Right lobe of liver (tissue), 6 donors: Measurements from ENCODE around the gene CUL3. TPM values are rescaled to one million over a fixed set of nuclear protein-coding genes. Genes with fewer than 3 reads are reported as not detected.

Experiments used
- ATAC-seq, 4 donors: fragments of 200-7000 bp; cut with Tn5 transposase; one replicate each; pipeline ENCODE4 v1.9.1; 2020; ENCODE audit warnings: mild to moderate bottlenecking in 4 of 4, moderate library complexity in 4 of 4
- DNase-seq, 3 donors: peaks; one replicate each; pipeline ENCODE4 v3.0.0-alpha.2; 2020
- H3K27ac ChIP-seq, 3 donors: fragments of 200-600 bp; one replicate each; pipeline ENCODE4 v1.8.0; 2022
- H3K27me3 ChIP-seq, 2 donors: fragments of 200-600 bp; one replicate each; pipeline ENCODE4 v1.8.0; 2022
- H3K36me3 ChIP-seq, 4 donors: fragments of 200-600 bp; sonication (generic) in 1 of 4; one replicate each; pipeline versions ENCODE4 v1.5.1 to v1.8.0; 2017 to 2022; ENCODE audit warnings: control low read depth in 1 of 4
- H3K4me1 ChIP-seq, 4 donors: fragments of 200-600 bp; sonication (generic) in 1 of 4; one replicate each; pipeline versions ENCODE4 v1.5.1 to v1.8.0; 2017 to 2022; ENCODE audit warnings: control low read depth in 1 of 4
- H3K4me3 ChIP-seq, 3 donors: fragments of 200-600 bp; one replicate each; pipeline ENCODE4 v1.8.0; 2022
- H3K9me3 ChIP-seq, 4 donors: fragments of 200-600 bp; sonication (generic) in 1 of 4; one replicate each; pipeline versions ENCODE4 v1.5.1 to v1.8.0; 2017 to 2022; ENCODE audit warnings: control low read depth in 1 of 4
- CTCF ChIP-seq, 4 donors: fragments of 200-600 bp in 3 of 4; fragments of 450-650 bp in 1 of 4; IDR thresholded peaks; one replicate each; pipeline versions ENCODE4 v1.5.1 to v1.8.0; 2016 to 2022; ENCODE audit warnings: antibody characterized with exemption in 4 of 4, mild to moderate bottlenecking in 2 of 4
- POLR2A ChIP-seq: fragments of 450-650 bp; IDR thresholded peaks from one replicate; pipeline ENCODE4 v1.6.1; 2017; ENCODE audit warnings: antibody characterized with exemption, mild to moderate bottlenecking
- WGBS: methylation state at CpG from one replicate; pipeline ENCODE4 v1.1.6; 2018; ENCODE audit warnings: low coverage, low lambda C conversion rate; ENCODE audit not compliant: insufficient coverage; ENCODE audit errors: missing lambda C conversion rate; 5-methylcytosine and 5-hydroxymethylcytosine counted together
- intact Hi-C, 2 donors: fragments of 100-400 bp; cut with DNase I; formaldehyde crosslinking; loops; one replicate each; pipeline versions ENCODE4 v1.11.2 to v1.14.1; 2022
- total RNA-seq, 6 experiments: library from RNA; depleted of rRNA in 2 of 6; stranded (reverse); fragments of >200 nt in 2 of 6; fragmentation: NEBNext Ultra II Directional in 3 of 6; extraction: Animal tissue kit (Norgen Biotek cat#: 25700) in 3 of 6; gene quantifications; one replicate each; pipeline versions ENCODE4 v1.1.0 to v1.2.4, GENCODE V29; 2016 to 2023
- donor health status: DM: no; HTN: yes; CAD: no.
- donor health status: DM: no; HTN: no; CAD: no.
- donor health status: DM: no; HTN: no; CAD: no.
- donor health status: DM: no; HTN: yes; CAD: no.
- donor health status: DM: no; HTN: yes; CAD: no.

Gene CUL3
- total RNA-seq, 6 experiments from 2014 or later = 30.3 to 46.2 (median 40.3) TPM

DNA sequence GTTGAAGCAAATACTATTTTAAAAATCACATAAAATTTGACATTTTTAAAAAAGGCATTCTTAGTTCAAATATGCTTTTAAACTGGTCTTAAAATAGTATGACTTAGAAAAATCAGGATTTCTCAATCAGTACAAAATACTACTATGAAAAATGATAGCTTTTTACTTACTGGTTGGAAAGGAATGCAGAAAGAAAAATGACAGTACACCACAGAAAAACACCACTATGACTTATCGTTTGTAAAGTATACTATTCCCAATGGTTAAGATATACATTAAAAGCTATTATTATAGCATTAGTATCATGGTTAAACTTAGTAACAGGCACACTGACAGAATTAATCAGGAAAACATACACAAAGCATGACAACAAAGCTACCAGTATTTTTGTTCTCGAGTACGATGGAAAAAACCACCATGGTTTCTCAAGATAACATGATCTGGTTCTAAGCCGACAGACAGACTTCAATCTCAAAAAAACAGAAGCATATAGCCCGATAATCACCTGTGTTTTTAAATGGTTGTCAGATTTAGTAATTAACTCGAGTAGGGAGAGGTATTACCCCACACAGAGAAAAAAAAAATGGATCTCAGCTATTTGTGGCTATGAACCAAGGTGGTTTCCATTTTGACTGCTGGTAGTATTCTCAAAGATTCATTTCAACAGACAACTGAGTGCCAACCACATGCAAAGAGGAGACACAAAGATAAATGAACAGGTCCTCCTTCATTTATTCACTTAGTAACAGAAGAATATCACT, 39.1 kb downstream of the CUL3 start:
- Histone ChIP-seq H3K27me3 (no peaks in the 10 kb centered on the region), H3K4me3 (no peak overlapping the region), H3K36me3 (no peaks in the 10 kb centered on the region), H3K9me3 (peaks cover 0 to 2% (median 0%) of the 10 kb centered on the region in 4 donors), H3K4me1 (peaks cover 0 to 11% (median 0%) of the 10 kb centered on the region in 4 donors), H3K27ac (no peak overlapping the region)
- WGBS = 81% methylated on average over 6 of the region's 6 CpGs
- intact Hi-C loops = no loop called here
- DNase-seq (no peak), ATAC-seq (no peak)
- TF ChIP-seq POLR2A = no peak
- TF ChIP-seq CTCF (IDR thresholded peaks at IDR 0.05) = no peak

- DNase-seq (no peak), ATAC-seq (no peak)
- Histone ChIP-seq H3K4me3 (no peak overlapping the region), H3K27ac (no peak overlapping the region), H3K27me3 (no peaks in the 10 kb centered on the region), H3K9me3 (peaks cover 0 to 2% (median 0%) of the 10 kb centered on the region in 4 donors), H3K4me1 (peaks cover 0 to 11% (median 0%) of the 10 kb centered on the region in 4 donors), H3K36me3 (no peaks in the 10 kb centered on the region)
- intact Hi-C loops = no loop called here
- no peak for TF ChIP-seq POLR2A
- TF ChIP-seq CTCF (IDR thresholded peaks at IDR 0.05) = no peak
Measured at GRCh38 chr2:224543939-224544338, 41.2 kb downstream of the CUL3 start.

DNA sequence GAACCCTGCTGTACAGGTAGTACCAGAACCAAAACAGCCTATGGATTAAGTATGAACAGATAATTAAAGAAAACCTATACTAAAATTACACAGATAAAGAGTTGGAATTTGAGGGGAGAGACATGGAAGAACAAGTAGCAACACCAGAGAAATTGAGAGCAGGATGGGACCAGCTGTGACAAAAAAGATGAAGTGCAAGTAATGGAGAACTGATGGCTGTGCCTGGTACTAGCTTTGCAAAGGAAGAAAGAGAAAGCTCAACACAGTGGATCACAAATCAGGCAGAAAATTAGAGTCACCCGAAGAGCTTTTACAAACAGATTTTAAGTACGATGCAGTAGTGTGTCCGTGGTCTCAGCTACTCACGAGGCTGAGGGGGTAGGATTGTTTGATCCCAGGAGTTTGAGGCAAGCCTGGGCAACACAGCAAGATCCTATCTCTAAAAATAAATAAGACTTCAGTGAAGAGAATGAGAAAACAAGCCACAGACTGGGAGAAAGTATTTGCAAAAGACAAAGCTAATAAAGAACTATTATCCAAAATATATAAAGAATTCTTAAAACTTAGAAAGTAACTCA, 46.5 kb downstream of the CUL3 start:
- Histone ChIP-seq H3K27me3 (no peaks in the 10 kb centered on the region), H3K36me3 (peaks cover 0 to 7% (median 0%) of the 10 kb centered on the region in 4 donors), H3K9me3 (peaks cover 0 to 2% (median 0%) of the 10 kb centered on the region in 4 donors), H3K27ac (no peak overlapping the region), H3K4me1 (no peaks in the 10 kb centered on the region), H3K4me3 (no peak overlapping the region)
- no peak for TF ChIP-seq POLR2A
- TF ChIP-seq CTCF (IDR thresholded peaks at IDR 0.05) = no peak
- no peak for DNase-seq
- intact Hi-C loops = no loop called here
- 94% methylated on average over 4 of the region's 4 CpGs for WGBS
- no peak for ATAC-seq

DNA sequence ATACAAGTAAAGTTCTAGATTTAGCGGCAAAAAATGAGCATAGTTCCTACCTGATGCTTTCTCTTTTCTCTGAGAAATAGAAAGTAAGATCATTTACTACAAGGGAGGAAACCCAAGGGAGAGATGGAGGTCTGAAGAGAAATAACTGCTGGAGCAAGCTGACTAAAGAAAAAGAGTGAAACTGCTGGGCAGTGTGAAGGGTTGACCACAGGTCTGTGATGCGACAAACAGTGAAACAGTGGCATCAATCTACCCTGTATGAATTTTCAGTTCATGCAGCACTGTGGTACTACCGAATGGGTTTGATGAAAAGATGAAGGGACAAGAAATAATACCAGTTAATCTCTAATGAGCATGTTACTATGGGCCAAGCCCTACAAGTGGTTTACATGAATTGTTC, 52.2 kb downstream of the CUL3 start:
- no peak for ATAC-seq
- 87% methylated on average over 3 of the region's 3 CpGs for WGBS

More for the DNA sequence above, 52.2 kb downstream of the CUL3 start:
- no peak overlapping the region for H3K4me3 ChIP-seq
- intact Hi-C loops = no loop called here
- no peak for DNase-seq
- H3K36me3 ChIP-seq = peaks cover 0 to 7% (median 0%) of the 10 kb centered on the region in 4 donors
- H3K27ac ChIP-seq = no peak overlapping the region
- H3K9me3 ChIP-seq = no peaks in the 10 kb centered on the region
- H3K27me3 ChIP-seq = no peaks in the 10 kb centered on the region
- no peaks in the 10 kb centered on the region for H3K4me1 ChIP-seq
- TF ChIP-seq POLR2A (no peak), CTCF (IDR thresholded peaks at IDR 0.05) (no peak)
